GM21619 (cell line): ENCODE measurements around the gene SUDS3.

Experiments
- ATAC-seq: cut with Tn5 transposase; IDR thresholded peaks from one replicate; pipeline ENCODE4 v1.9.1; 2021; ENCODE audit not compliant: unreplicated experiment

The SUDS3 gene

DNA sequence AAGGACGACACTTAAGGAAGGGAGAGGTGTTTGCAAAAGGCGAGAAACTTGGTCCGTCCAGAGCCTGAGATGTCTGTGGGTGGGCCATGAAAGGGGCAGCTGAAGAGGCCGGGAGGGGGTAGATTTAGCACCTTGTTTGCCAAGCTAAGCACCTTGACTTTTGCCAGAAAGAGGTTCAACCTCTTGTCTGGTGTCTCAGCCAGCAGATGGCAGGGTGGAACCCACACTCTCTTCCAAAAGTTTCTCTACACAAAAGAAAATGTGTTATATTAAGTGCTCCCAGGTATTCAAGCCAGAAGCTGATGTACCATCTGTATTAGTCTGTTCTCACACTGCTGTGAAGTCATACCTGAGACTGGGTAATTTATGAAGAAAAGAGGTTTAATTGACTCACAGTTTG lies 69.9 kb downstream of the SUDS3 start:
- no peak for ATAC-seq

DNA sequence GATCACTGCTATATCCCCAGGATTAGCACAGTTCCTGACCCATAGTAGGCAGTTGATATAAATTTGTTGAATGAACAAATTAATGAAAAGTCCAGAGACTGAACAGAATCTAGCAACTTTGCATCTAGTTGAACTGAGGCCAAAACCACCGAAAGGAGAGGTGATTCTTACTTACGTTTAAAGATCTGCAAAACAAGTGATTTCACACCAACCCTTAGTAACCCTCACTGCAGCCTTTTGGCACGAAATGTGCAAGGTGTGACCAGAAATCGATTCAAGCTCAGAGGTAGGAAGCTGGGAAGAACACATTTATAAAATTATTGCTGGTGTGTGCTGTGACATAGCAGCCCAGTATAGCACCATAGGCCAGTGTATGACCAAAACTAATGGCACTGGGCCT lies 70.8 kb downstream of the SUDS3 start:
- no peak for ATAC-seq

DNA sequence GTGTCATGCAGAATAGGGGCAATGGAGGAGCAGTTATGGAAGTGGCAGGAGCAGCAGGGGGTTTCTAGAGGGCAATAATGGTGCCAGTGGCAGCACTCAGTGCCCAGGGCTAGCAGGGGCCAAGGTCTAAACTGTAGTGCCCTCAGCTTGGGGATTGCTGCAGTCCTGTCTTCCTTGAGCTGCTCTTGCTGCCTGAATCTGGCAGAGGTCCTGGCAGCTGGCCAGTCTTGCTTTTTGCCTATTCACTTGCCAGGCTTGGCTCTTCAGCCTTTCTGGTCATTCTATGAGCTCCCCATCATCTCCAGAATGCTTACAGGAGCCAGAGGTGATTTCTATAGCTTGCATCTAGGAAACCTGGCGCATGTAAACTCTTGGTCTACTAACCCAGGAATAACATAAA lies 72.0 kb downstream of the SUDS3 start:
- ATAC-seq: no peak

DNA sequence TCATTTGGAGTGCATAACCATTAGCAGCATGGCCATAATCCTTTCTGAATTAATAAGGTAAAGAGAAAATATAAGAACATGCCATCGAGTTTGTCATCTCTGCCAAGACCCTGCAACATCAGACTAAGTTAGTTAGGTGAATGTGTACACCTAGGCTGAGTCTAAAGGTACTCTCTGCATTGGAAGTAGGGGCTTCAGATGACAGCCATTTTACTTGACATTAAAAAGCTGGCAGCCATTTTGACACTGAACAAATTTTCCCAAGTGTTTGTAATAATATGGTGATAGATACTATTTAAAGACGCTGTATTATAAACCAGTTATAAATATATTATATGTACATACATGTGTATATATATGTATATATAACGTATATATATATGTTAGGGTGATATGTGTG lies 79.0 kb downstream of the SUDS3 start:
- ATAC-seq: no peak

DNA sequence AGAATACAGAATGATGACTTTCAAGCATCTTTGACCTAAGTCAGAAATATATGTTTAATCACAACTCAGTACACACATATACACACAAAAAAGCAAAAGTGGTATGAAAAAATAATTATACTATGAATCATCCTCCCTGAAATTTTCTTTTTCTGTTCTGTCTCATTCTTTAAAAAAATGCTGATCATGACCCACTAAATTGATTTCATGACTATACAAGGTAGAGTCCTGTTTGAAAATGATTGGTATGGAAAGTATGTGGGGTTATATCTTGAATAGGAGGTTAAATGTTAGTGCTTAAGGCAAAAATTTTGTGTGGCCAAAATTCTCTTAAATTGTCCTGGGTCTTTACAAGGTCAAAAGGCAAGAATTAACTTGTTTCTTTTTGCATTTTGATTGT lies 80.4 kb downstream of the SUDS3 start:
- no peak for ATAC-seq

DNA sequence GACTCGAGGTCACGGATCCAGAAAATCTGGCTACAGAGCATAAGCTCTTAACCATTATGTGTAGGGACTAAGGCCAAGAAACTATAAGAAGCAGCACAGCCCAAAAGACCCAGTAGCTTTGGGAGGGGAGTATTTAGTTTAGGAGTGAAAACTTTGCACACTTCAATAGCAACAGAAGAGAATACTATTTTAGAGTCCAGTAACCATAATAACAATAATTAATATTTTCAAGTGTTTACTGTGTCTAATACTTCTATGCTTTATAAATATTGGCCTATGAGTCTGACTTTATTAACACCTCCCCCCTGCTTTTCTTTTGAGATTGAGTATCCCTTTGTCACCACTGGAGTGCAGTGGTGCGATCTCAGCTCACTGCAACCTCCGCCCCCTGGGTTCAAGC lies 82.8 kb downstream of the SUDS3 start:
- ATAC-seq: no peak

DNA sequence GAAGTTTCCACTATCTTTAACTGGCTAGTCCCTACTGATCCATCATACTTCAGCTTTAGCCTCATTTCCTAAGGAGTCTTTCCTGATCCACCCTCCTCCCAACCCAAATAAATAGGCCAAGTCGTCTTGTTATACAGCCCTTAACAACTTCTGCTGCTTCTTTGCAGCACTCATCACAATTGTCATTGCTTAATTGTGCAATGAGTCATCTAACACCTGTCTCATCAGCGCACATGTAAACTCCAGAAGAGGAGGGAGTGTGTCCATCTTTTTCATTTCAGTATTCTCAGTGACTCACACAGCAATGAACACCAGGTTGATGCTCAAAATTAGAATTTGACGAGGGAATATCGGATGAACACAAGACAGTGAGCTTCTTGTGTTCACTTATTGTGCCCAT lies 87.3 kb downstream of the SUDS3 start:
- no peak for ATAC-seq

DNA sequence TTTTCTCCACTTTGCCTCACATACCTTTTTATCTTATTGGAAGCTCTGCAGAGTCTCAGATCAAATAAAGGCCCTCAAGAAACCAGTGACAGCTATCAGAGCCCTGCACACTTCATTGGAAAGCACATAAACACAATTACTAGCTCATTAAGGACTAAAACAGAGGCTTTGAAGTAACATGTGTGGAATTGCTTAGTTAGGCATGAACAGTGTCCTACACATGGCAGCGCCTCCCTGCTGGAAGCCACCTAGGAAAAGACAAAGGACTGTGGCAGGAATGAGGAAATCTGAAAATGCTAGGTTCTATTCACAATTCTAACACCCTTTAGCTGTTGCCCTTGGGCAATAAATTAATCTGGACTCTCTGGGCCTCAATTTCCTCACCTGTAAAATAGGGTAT lies 89.4 kb downstream of the SUDS3 start:
- no peak for ATAC-seq
